Measurements from ENCODE around the gene CCL17. TPM values are rescaled to one million over a fixed set of nuclear protein-coding genes. Genes with fewer than 3 reads are reported as not detected.

The CCL17 gene
- total and polyA plus RNA-seq, 9 of the 15 experiments (the other 6 are each of a cell fraction or from before 2014, with no cell fraction given): not detected

DNA sequence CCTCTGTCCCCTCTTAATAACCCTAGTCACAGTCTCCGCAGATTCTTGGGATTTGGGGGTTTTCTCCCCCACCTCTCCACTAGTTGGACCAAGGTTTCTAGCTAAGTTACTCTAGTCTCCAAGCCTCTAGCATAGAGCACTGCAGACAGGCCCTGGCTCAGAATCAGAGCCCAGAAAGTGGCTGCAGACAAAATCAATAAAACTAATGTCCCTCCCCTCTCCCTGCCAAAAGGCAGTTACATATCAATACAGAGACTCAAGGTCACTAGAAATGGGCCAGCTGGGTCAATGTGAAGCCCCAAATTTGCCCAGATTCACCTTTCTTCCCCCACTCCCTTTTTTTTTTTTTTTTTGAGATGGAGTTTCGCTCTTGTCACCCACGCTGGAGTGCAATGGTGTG is 40.4 kb upstream of the CCL17 start:
- H3K4me2 ChIP-seq (ENCODE audit: insufficient read depth, low read length): no peak overlapping the region
- H3K9me1 ChIP-seq (ENCODE audit: control insufficient read depth, insufficient read depth, low read length): no peaks in the 10 kb centered on the region
- H3K27me3 ChIP-seq (ENCODE audit: control insufficient read depth in 2 of 2, insufficient read depth in 2 of 2, low read length in 2 of 2): peaks cover 10 to 44% of the 10 kb centered on the region in 2 experiments; a peak in 3 of 5 replicates
- no peak overlapping the region for H3K27ac ChIP-seq (ENCODE audit: extremely low read depth, low read depth, low read length)
- peaks cover 0 to 4% of the 10 kb centered on the region in 2 experiments; a peak in 1 of 5 replicates for H3K4me1 ChIP-seq (replicated peaks in 1 of 2; ENCODE audit: control insufficient read depth in 2 of 2, insufficient read depth in 2 of 2, low read length in 2 of 2)
- H3K4me3 ChIP-seq: no peak overlapping the region
- intact Hi-C loops (cut with micrococcal nuclease) (no loop called here), in situ Hi-C loops (cut with MboI) (no loop called here)
- POLR2A ChIA-PET: interaction anchor here (0.6 kb wide), 1 partner anchor 1274 kb away, joined by 3 read pairs; no protein-coding TSS in a partner anchor
- TF ChIP-seq RAD21 (CRISPR knock-in tag; conservative IDR thresholded peaks at IDR 0.05 in 1 of 2, IDR thresholded peaks at IDR 0.05 in 1 of 2) (no peak), TGIF2 (CRISPR knock-in tag; IDR thresholded peaks at IDR 0.05) (no peak), FUS (optimal IDR thresholded peaks at IDR 0.05; ENCODE audit: low read depth, low read length) (no peak), ZNF217 (CRISPR knock-in tag; IDR thresholded peaks at IDR 0.05) (no peak), POLR2AphosphoS5 (IDR thresholded peaks at IDR 0.05; ENCODE audit: control insufficient read depth, insufficient read depth, low read depth, low read length) (no peak), BDP1 (IDR thresholded peaks at IDR 0.05; ENCODE audit: insufficient read depth, insufficient read length) (no peak), MEF2A (IDR thresholded peaks at IDR 0.05; ENCODE audit: control insufficient read depth, low read depth, low read length) (no peak), DMBX1 (CRISPR knock-in tag; IDR thresholded peaks at IDR 0.05; ENCODE audit: borderline replicate concordance) (no peak), SRF (CRISPR knock-in tag; IDR thresholded peaks at IDR 0.05) (no peak), CHD1 (IDR thresholded peaks at IDR 0.05; ENCODE audit: low read length) (no peak), CEBPG (CRISPR knock-in tag; IDR thresholded peaks at IDR 0.05) (no peak), CEBPG (tag; conservative IDR thresholded peaks at IDR 0.05 in 1 of 2, IDR thresholded peaks at IDR 0.05 in 1 of 2) (no peak)
- TF ChIP-seq, protein P1, sequence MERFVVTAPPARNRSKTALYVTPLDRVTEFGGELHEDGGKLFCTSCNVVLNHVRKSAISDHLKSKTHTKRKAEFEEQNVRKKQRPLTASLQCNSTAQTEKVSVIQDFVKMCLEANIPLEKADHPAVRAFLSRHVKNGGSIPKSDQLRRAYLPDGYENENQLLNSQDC (CRISPR knock-in tag; IDR thresholded peaks at IDR 0.05): no peak
- TF ChIP-seq, protein P2, sequence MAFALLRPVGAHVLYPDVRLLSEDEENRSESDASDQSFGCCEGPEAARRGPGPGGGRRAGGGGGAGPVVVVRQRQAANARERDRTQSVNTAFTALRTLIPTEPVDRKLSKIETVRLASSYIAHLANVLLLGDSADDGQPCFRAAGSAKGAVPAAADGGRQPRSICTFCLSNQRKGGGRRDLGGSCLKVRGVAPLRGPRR (CRISPR knock-in tag; IDR thresholded peaks at IDR 0.05): no peak
- TF ChIP-seq, protein P3, sequence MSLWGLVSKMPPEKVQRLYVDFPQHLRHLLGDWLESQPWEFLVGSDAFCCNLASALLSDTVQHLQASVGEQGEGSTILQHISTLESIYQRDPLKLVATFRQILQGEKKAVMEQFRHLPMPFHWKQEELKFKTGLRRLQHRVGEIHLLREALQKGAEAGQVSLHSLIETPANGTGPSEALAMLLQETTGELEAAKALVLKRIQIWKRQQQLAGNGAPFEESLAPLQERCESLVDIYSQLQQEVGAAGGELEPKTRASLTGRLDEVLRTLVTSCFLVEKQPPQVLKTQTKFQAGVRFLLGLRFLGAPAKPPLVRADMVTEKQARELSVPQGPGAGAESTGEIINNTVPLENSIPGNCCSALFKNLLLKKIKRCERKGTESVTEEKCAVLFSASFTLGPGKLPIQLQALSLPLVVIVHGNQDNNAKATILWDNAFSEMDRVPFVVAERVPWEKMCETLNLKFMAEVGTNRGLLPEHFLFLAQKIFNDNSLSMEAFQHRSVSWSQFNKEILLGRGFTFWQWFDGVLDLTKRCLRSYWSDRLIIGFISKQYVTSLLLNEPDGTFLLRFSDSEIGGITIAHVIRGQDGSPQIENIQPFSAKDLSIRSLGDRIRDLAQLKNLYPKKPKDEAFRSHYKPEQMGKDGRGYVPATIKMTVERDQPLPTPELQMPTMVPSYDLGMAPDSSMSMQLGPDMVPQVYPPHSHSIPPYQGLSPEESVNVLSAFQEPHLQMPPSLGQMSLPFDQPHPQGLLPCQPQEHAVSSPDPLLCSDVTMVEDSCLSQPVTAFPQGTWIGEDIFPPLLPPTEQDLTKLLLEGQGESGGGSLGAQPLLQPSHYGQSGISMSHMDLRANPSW (CRISPR knock-in tag; IDR thresholded peaks at IDR 0.05): no peak
- TF ChIP-seq, protein P4, sequence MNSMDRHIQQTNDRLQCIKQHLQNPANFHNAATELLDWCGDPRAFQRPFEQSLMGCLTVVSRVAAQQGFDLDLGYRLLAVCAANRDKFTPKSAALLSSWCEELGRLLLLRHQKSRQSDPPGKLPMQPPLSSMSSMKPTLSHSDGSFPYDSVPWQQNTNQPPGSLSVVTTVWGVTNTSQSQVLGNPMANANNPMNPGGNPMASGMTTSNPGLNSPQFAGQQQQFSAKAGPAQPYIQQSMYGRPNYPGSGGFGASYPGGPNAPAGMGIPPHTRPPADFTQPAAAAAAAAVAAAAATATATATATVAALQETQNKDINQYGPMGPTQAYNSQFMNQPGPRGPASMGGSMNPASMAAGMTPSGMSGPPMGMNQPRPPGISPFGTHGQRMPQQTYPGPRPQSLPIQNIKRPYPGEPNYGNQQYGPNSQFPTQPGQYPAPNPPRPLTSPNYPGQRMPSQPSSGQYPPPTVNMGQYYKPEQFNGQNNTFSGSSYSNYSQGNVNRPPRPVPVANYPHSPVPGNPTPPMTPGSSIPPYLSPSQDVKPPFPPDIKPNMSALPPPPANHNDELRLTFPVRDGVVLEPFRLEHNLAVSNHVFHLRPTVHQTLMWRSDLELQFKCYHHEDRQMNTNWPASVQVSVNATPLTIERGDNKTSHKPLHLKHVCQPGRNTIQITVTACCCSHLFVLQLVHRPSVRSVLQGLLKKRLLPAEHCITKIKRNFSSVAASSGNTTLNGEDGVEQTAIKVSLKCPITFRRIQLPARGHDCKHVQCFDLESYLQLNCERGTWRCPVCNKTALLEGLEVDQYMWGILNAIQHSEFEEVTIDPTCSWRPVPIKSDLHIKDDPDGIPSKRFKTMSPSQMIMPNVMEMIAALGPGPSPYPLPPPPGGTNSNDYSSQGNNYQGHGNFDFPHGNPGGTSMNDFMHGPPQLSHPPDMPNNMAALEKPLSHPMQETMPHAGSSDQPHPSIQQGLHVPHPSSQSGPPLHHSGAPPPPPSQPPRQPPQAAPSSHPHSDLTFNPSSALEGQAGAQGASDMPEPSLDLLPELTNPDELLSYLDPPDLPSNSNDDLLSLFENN (IDR thresholded peaks at IDR 0.05; ENCODE audit: low read depth in 2 of 2, low read length in 2 of 2): no peak
- ATAC-seq: no peak
- H2AFZ ChIP-seq (ENCODE audit: low read depth, low read length): no peak overlapping the region
- no peak for FAIRE-seq
- H3K9ac ChIP-seq (ENCODE audit: insufficient read depth in 1 of 2, low read depth in 2 of 2, low read length in 2 of 2): no peak overlapping the region
- H3K79me2 ChIP-seq (ENCODE audit: control insufficient read depth, insufficient read depth, low read length): no peaks in the 10 kb centered on the region
- no peaks in the 10 kb centered on the region for H3K36me3 ChIP-seq (ENCODE audit: control insufficient read depth, insufficient read depth, low read length)
- BruUV-seq (replicated peaks): no TSS peak
- H4K20me1 ChIP-seq (replicated peaks; ENCODE audit: control insufficient read depth, insufficient read depth, low read length): peaks cover 7% of the 10 kb centered on the region; the same call in 1 of the 2 replicates
- 0% methylated on average over 2 of the region's 3 CpGs for WGBS (ENCODE audit: insufficient coverage, low coverage, missing lambda C conversion rate)
- CTCF ChIA-PET (ENCODE audit: low intra/inter-chr PET ratio): no interaction called here
- H3K9me3 ChIP-seq (replicated peaks; ENCODE audit: control insufficient read depth, insufficient read depth, low read depth, low read length): no peaks in the 10 kb centered on the region
- no peak for DNase-seq (ENCODE audit: extremely low read depth in 1 of 4, low spot score in 3 of 4)
